Measurements from ENCODE around the gene KLF13.

KLF13 gene

DNA sequence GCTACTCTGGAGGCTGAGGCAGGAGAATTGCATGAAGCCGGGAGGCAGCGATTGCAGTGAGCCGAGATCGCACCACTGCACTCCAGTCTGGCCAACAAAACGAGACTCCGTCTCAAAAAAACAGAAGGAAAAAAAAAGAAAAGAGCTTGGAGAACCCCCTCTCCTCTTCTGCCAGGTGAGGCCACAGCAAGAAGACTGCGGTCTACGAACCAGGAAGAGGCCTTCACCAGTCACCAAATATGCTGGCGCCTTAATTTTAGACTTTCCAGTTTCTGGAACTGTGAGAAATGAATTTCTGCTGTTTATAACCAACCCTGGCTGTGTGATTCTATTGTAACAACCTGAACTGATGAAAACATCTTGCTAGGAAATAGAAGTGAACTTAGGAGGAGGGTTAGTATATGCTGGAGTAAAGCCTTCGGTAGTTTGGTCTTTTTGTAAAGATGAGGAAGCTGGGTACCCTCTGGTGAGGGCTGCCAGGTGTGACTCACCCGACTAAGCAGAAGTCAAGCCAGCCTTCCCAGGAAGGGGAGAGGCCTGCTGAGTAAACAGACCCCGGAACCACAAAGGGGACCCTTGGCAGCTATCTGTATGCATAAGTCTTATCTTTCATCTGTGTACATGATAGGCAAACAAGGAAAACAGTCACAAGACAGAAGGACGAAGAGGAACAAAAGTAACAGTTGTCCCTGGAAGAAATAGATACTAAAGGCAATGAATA lies 78.7 kb downstream of the KLF13 start:
- TF ChIP-seq POLR2A (IDR thresholded peaks at IDR 0.05; ENCODE audit: low read depth, low read length): no peak
- FAIRE-seq (no peak), DNase-seq (ENCODE audit: insufficient read length, low spot score) (no peak)

DNA sequence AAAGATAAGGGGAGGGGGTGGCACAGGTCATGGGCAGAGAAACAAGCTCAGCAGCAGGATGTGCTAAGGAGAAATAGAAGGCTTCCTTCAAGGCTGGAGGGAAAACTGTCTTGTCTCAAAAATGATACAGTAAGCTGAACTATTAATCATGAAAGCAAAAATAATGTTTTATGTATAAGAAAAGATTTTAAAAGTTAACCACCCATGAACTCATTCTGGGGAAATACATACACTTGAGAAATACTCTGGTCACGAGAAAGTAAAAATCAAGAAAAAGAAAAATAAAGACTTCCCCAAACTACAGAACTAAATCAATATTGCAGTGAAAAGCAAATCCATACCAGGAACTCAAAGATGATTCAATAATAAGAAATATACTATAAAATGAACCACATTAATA lies 80.7 kb downstream of the KLF13 start:
- no peak for TF ChIP-seq POLR2A (IDR thresholded peaks at IDR 0.05; ENCODE audit: low read depth, low read length)
- FAIRE-seq (no peak), DNase-seq (ENCODE audit: insufficient read length, low spot score) (no peak)

DNA sequence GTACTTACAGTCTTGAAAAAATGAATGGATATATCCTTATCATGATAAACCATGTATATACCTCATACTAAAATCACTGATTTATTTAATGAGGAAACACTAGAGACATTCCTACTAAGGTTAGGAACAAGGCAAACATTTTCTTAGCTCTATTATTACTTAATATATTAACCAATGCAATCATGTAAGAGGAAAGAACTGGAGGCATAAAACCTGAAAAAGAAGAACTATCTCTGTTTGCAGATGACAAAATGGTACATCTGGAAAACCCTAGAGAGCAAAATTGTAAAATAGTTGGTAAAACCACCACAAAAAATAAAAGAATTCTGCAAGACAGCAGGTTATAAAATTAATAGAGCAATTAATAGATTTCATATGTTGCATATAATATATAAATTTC lies 81.2 kb downstream of the KLF13 start:
- TF ChIP-seq POLR2A (IDR thresholded peaks at IDR 0.05; ENCODE audit: low read depth, low read length): no peak
- FAIRE-seq: no peak

DNA sequence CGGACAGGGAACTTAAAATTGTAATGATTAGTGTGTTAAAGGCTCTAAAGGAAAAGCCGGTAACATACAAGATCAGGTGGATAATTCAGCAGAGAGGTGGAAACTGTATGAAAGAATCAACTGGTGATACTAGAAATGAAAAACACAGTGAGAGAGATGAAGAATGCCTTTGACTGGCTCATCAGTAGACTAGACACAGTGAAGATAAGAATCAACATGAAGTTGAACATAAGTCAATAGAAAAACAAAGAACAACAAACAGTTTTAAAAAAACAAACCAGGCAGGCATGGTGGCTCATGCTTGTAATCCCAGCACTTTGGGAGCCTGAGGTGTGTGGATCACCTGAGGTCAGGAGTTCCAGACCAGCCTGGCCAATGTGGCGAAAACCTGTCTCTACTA lies 82.1 kb downstream of the KLF13 start:
- TF ChIP-seq POLR2A (IDR thresholded peaks at IDR 0.05; ENCODE audit: low read depth, low read length): no peak
- FAIRE-seq: no peak

More for the DNA sequence above, 81.2 kb downstream of the KLF13 start:
- no peak for DNase-seq (ENCODE audit: insufficient read length, low spot score)

DNA sequence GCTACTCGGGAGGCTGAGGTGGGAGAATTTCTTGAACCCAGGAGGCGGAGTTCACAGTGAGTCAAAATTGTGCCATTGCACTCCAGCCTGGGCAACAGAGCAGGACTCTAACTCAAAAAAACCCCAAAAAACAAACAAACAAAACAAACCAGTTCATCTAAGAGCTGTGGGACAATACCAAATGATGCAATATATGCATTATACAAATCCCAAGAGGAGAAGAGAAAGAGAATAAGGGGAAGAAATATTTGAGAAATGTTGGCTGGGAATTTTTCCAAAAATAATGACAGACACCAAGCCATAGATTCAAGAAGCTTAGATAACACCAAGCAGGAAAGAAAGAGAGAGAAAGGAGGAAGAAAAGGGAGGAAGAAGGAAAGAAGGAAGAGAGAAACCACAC lies 82.5 kb downstream of the KLF13 start:
- FAIRE-seq (no peak), DNase-seq (ENCODE audit: insufficient read length, low spot score) (no peak)
- no peak for TF ChIP-seq POLR2A (IDR thresholded peaks at IDR 0.05; ENCODE audit: low read depth, low read length)

More for the DNA sequence above, 82.1 kb downstream of the KLF13 start:
- no peak for DNase-seq (ENCODE audit: insufficient read length, low spot score)

DNA sequence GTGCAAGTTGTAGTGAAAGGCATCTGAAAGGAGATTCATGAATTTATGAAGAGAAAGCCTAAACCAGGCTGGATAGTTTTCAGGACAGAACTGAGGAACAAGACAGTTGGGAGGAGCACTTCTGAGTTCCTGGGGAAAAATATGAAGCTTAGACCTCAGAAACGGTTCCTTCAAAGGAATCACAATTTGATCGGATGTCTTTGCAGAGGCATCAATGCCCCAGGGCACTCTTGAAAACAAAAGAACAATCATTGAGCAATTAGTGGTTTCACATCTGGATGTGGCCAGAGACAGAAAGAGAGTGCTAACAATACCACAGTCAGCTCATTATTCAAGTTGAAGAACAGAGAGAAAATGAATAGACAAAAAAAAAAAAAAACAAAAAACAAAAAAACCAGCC lies 86.2 kb downstream of the KLF13 start:
- FAIRE-seq (no peak), DNase-seq (ENCODE audit: insufficient read length, low spot score) (no peak)
- no peak for TF ChIP-seq POLR2A (IDR thresholded peaks at IDR 0.05; ENCODE audit: low read depth, low read length)

DNA sequence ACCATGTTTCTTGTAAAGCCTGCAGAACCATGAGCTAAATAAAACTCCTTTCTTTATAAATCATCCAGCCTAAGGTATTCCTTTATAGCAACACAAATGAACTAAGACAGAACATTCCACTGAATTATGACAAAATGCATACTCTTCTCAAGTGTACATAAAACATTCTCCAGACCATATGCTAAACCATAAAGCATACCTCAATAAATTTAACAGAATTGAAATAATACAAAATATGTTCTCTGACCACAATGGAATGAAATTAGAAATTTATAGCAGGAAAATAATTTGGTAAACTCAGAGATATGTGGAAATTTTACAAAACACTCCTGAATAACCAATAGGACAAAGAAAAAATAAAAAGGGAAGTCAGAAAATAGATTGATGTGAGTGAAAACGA lies 88.6 kb downstream of the KLF13 start:
- no peak for FAIRE-seq

DNA sequence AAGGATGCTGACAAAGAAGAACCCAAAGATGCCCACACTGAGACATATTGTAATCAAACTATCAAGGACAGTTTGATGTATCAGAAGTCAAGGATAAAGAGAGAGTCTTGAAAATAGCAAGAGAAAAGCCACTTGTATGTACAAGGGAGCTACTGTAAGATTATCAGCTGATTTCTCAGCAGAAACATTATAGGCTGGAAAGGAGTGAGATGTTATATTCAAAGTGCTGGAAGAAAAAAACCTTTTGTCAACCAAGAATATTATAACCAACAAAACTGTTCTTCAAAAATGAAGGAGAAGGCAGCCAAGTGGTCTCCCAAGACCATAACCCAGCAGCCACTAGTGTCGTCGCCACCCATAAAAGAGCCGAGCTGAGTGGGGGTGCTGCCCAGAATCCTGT lies 93.2 kb downstream of the KLF13 start:
- DNase-seq (ENCODE audit: insufficient read length, low spot score): no peak
- no peak for TF ChIP-seq POLR2A (IDR thresholded peaks at IDR 0.05; ENCODE audit: low read depth, low read length)
- no peak for FAIRE-seq

More for the DNA sequence above, 88.6 kb downstream of the KLF13 start:
- no peak for DNase-seq (ENCODE audit: insufficient read length, low spot score)
- TF ChIP-seq POLR2A (IDR thresholded peaks at IDR 0.05; ENCODE audit: low read depth, low read length): no peak

DNA sequence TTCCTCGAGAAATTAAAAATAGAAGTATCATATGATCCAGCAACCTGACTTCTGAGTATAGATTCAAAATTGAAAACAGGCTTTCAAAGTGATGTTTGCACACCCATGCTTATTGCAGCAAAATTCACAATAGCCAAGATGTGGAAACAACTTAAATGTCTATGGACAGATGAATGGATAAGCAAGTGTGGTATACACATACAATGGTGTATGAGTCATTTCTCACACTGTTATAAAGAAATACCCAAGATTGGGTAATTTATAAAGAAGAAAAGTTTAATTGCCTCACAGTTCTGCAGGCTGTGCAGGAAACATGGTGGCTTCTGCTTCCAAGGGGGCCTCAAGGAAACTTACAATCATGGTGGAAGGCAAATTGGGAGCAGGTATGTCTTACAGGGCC lies 100.8 kb downstream of the KLF13 start:
- DNase-seq (ENCODE audit: insufficient read length, low spot score): no peak
- no peak for FAIRE-seq

More for the DNA sequence above, 100.8 kb downstream of the KLF13 start:
- no peak for TF ChIP-seq POLR2A (IDR thresholded peaks at IDR 0.05; ENCODE audit: low read depth, low read length)

All from H54 (cell line).